Midbrain (tissue), 1 donor: ENCODE measurements around the gene NOTCH1.
A peak's percentile ranks its signal among the peaks of the same experiment; 100 is the strongest.

ENCODE experiments used
- DNase-seq: peaks from one replicate; lab custom pipeline; 2025; lab: John Stamatoyannopoulos, UW

NOTCH1 gene

DNA sequence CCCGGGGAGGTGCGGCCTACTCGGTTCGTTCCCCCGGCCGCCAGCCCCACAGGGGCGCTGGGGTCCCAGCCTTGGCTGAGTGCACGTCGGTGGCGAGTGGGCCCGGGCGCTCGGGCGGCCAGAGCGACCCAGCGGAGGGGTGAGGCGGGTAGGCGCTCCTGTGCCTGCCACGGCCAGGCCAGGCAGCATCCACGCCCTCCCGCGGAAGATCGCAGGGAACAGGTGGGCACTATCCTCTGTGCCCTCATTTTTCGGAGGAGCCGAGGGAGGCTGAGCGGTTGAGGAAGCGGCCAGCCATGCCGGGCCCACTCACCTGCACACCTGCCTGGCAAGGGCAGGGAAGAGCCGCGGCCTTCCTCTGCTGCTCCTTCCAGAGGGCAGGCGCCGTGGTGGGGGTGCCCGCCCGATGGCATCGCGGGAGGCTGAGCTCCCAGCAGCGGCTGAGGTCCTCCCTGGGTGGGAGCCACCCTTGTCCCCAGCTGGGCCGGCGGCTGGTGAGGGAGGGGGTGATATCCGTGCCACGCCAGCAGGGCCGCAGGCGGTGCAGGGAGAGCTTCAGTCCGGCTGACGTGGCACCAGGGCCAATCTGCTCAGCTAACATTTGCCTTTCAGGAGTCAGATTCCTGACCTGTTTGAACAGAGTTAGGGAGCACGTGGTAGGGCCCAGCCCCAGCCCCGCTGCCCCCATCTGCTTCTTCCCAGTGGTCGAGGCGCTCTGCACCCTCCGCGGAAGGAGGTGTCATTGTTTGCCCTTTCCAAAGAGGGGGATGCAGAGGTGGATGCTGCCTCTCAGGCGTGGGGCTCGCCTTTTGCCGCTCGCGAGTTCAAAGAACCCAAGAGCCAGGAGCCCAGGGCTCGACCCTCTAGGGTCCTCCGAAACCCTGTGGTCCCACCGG lies 61.4 kb downstream of the NOTCH1 start:
- no peak for DNase-seq

DNA sequence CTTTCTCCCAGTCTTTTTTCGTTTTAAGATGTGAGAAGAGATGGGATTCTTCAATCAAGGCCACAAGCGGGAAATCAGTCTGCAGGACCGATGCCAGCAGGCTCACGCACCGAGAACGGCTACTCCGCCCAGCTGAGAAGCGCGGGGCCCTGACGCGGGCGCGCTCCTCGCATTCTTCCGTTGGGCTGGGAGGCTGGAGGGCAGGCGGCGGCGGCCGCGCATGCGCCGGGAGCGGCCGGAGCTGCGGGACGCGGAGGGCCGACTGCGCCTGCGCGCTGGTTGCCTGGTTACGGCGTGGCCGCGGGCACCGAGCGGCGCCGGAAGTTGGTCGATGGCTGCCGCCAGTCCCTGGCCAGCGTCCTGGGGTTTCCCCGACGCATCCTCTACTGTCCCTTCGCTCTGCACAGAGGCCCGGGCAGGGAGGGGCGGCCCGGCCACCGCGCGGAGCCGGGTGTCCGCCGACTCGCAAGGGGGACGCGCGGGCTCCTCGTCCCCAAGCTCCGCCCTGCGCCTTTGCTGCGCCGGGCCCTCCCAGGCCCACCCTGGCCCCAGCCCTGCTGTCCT lies 62.2 kb downstream of the NOTCH1 start:
- peak; percentile 91 for DNase-seq

DNA sequence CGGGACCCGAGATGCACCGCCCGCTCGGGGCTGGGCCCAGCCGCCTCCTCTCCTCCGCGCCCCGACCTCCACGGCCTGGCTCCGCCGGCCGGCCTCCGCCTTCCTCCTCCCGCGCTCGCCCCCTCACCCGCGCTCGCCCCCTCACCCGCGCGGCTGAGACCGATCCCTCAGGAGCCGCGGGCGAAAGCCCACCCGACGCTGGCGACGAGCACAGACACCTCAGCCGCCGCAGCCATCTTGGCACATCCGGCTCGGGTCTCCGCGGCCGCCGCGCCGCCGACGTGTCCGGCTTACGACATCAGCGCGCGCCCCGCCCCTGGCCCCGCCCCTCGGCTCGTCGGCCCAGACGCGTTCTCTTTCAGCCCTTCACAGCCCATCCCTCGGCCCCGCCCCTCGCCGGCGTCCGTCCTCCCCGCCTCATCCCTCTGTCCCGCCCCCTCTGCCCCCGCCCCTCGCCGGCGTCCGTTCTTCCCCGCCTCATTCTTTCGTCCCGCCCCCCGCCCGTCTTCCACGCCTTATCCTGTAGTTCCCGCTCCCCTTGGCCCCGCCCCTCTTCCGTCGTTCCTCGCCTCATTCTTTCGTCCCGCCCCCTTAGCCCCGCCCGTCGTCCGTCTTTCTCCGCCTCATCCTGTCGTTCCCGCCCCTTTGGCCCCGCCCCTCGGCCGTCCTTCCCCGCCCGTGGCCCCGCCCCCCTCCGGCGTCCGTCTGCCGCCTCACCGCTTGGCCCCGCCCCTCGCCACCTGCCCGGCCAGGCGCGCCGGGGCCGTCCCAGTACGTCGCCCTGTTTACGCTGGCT lies 62.9 kb downstream of the NOTCH1 start, which contains the start of gene SEC16A:
TSS of gene SEC16A (minus strand) at position 248 of the 796 bp plus-strand sequence. CDS start 5,425 bp downstream, outside the sequence.
- peak; percentile 98 for DNase-seq

DNA sequence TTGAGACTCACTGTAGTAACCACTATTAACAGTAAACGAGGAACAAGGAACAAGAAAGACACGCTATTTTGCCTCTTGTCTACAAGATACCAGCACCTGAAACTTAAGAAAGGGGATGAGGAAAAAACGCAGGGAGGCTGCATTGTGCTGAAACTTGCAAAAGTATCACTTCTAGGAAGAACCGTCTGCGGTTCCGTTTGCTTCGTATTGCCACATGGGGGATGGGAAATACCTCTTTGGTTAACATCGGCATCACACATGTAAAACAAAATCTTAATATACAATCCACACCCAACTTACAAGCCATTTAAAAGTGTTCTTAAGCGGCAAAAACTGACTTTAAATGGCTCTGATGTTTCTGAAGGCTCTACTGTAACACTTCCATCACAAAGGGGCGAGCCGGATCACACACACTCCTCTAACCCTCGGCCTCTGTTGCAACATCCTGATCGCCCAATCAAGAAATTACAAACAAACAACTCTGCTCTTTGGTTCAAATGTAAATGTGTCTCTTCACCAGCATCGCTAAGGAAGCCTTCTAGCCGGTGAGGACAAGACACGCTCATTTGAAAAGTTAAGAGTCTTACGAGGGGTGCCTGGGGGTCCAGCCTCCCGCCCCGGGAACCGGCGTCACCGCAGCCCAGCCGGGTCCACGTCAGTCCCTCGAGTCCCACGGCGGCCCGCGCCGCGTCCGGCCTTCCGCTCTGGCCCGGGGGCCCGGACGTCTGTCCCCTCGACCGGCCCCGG lies 63.6 kb downstream of the NOTCH1 start:
- peak; percentile 25 for DNase-seq

DNA sequence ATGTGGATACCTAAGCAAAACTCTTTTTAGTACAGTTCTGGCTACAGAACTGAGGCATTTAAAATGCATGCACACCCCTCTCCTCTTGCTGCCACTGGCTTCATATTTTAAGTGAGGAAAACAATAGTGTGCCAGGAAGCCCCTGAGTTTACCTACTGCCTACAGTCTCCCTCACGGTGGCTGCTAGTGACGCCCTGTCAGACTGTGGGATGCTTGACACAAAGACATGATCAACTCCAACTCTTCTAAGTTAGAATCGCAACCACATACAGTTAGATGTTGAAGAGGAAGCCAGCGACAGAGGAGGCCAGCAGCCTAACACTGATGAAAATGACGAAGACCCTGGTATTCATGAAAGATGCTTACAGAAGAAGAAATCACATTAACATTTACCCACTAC lies 64.3 kb downstream of the NOTCH1 start:
- no peak for DNase-seq

DNA sequence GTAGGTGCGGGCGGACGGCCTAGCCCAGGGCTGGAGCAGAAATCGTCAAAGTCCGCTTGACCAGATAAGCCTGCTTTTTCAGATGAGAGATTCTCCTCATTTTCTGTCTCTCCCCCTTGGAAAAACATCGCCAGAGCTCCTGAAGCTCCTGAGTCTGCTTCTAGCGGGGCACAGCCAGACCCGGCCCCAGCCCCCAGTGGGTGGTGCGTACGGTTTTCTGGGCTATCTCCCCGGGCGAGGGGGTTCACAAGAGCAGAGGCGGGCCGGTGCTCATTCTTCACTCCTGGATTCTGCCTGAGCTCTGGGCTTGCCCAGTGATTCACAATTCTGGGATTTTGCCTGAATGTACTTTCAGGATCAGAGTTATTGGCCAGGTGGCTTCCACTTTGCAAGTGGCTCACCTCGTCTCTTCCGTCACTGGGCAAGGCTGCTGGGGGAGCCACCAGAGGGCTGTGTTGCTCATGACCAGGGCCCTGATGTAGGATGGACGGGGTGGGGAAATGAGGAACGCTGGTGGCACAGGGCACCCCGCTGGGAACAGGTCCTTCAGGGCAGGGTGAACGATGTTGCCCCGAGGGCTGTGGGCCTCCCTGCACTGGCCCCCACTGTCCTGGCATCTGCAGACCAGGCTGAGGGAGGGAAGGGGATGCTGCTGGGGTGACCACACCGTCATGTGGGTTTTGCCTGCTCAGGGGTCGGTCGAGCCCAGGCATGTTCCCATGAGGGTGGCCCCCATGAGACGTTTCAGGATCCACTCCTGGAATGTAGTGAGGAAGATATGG lies 69.3 kb downstream of the NOTCH1 start:
- no peak for DNase-seq

DNA sequence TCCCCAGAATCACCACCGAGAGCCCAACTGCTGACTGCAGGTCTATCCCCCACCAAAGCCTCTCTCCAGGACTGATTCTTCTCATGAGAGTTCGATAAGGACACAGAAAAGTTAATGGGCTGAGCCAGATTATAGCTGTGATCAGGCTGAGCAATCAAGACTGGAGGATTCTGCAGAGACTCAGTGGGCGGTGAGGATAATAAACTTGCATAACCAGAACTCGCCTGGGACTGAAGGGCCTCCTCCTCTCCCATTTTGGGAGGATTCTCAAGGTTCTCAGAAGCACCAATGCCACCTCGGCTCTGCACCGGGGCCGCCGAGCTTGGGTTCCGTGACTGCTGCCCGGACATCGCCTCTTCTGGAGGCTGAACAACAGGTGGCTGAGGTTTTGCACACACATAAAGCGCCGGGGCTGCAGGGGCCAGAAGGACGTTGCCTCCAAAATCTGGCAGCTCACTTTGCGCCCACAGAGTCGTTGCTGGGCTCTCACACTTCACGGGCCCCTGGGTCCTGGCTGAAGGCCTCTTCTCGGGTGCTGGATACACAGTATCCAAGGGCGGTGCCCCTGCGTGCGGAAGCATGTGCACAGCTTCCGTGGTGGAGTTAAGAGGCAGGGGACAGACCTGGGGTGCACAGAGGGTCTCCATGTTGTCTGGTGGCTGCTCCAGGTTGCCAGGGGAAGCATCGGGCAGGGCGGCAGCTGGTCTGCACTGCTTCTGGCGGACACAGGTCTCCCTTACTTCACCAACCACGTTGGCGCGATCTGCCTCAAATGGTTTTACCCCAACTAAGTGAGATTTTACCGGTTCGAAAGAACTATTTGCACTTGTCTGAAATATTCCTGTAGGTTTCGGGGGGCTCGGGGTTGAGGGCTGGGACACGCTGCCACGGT lies 70.6 kb downstream of the NOTCH1 start:
- no peak for DNase-seq

DNA sequence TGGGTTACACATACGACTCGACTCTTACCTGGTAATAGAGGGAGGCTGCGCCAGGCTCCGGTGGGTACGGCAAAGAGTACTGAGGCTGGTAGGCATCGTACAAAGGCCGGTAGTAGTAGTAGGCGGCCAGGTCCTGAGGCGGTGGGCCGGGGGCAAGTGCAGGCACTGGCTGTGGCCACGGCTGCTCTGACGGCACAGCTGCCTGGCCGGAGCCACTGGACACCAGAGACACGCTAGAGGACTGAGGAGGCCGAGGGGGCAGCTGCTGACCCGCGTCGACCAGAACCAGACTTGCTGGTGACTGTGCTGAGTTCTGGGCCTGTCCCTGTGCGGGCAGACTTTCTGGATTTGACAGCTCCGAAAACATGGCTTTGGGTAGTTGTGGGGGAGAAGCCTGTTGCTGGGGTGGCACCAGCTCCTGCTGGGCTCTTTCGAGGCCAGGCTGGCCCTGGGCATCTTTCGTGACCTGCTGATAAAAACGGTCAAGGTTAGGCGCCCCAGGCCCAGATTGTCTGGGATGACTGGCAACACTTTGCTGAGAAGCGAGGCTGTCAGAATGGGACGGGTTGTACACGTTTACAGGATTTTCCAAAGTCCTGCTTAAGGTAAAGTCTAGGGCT lies 71.7 kb downstream of the NOTCH1 start:
- no peak for DNase-seq

DNA sequence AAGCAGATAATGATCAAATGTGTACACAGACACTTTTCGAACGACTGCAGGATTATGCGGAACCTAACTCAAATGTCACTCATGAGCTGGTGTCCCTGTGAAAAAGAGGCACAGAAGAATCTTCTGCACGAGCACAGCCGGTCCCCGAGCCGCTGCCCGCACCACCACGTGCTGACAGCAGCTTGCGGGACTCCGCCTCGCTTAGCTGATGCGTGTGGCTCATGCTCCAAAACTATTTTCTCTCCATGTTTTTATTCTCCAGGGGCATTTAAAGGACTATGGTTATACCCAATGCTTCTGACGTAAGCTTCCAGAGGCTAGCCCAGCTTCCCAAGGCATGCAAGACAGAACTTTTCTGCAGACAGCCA lies 72.5 kb downstream of the NOTCH1 start:
- no peak for DNase-seq

DNA sequence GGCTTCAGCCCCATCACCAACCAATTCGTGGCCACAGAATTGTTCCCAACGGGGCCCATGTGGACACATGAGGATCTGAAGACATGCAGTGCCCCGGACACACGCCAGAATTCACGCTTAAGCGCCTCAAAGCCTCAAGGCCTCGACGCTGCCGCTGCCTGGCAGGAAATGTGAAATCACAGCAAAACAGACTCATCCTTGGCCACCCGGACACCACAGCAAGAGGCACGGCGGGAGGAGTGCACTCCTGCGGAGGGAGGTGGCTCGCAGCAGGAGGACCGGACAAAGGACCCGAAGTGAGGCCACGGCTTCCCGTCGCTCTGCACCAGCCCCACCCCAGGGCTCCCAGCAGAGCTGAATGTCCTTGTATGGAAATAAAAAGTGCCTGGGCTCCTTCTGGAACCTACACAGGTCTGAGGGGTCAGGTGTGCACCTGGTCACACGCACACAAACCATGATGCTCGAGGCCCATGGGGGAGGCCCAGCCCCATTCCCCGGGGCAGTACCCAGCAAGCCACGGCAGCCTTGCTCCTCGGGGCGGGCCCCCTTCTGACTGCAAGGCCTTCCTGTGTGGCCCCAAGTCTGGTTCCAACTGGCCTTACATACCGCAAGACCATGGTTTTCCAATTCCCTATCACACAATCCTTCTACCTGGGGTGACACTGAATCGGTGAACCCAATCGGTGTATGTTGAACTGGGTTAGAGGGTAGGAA lies 73.1 kb downstream of the NOTCH1 start:
- no peak for DNase-seq

DNA sequence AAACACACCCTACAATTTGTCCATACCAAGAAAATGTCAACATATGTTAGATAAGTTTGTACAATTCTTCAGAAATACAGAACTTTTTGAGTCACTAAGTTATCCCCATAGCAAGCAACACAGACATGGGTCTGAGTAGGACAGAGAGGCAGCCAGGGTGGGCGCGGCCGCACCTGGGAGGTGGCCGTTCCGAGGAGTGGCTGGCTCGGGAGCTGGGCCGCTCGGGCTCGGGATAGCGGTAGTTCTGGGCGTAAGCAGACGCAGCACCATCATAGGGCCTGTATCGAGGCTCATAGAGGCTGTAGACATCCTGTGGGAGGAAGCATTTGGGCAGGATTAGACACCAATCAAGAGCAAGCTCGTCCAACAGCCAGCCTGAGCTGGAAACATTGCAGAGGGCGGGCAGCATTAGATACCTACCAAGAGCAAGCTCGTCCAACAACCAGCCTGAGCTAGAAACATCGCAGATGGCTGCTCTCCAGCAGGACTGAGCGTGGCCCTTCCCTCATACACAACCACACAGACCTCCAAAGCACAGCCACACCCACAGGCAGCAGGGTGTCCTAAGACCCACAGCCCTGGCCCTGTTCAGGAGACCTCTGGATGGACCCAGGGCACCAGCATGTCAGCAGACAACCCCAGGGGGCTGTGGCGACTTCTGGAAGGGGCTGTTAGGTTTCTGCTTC lies 73.9 kb downstream of the NOTCH1 start:
- DNase-seq = no peak

DNA sequence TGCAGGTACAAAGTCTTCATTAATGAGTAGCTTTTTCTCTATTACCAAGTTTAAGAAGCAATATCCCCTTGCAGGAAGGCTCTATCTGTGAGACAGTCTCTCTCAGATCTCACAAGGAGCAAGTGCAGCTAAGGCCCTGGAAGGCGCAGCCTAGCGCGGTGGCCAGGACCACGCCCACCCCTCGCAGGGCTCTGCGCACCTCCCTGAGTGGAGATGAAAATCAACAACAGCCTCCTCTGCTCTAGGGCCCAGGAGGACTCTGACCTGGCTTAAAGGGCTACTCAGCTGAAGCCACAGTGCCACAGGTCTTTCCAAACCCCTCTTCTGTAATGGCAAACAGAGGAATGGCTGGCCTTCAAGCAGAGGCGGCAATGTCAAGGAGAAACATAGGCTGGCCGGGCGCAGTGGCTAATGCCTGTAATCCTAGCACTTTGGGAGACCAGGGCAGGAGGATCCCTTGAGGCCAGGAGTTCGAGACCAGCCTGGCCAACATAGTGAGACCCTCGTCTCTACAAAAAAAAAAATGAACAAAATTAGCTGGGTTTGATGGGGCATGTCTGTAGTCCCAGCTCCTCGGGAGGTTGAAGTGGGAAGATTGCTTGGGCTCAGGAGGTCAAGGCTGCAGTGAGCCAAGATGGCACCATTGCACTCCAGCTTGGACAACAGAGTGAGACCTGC lies 74.9 kb downstream of the NOTCH1 start:
- no peak for DNase-seq

DNA sequence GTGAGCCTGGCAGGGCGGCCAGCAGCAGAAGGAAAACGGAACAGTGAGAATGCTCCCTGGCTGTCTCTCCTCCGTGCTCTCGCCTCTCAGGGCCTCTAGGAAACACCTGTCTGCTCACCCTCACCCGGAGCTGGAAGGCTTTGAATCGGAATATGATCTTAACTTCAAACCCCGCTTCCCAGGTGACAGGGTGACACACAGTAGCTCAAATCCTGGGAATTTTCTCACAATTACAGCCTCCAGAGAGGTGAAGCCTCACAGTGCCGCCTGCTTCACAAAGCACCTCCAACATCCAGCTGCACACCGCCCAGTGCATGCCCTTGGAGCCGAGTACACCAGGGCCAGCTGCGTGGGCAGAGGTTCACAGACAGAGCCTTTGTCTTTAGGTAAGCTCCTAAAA lies 75.5 kb downstream of the NOTCH1 start:
- no peak for DNase-seq

DNA sequence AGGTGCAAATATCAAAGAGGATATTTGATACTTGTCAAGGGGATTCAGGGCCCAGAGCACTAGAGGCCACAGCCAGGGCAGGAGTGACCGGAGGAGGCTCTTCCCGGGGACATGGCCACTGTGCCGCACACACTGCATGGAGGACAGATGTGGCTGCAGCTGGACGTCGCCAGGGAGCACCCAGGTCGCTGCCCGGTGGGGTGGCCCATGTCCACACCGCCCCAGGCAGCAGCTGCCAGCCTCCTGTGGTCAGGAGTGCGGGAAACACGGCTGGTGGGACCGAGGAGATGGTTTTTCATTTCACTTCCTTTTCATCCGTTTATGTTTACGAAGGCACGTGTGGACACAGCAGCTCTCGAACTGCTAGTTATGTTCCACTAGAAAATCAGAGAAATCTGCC lies 78.1 kb downstream of the NOTCH1 start:
- DNase-seq = no peak

DNA sequence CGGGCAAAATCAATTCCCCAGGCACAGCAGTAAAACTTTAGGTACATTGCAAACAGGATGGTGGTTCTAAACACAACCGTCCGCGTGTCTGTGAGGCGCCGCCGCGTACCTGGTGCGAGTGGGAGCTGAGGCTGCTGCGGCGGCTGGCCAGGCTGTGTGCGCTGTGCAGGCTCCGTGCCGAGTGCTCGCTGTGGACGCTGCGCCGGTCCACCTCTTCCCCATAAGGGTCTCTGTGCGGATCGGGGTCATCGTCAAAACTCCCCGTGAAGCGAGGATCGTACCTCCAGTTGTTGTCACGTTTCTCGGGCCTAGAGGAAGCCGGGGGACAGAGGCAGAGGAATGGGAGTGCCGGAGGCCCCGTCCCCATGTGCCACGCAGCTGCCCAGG lies 79.7 kb downstream of the NOTCH1 start:
- no peak for DNase-seq

DNA sequence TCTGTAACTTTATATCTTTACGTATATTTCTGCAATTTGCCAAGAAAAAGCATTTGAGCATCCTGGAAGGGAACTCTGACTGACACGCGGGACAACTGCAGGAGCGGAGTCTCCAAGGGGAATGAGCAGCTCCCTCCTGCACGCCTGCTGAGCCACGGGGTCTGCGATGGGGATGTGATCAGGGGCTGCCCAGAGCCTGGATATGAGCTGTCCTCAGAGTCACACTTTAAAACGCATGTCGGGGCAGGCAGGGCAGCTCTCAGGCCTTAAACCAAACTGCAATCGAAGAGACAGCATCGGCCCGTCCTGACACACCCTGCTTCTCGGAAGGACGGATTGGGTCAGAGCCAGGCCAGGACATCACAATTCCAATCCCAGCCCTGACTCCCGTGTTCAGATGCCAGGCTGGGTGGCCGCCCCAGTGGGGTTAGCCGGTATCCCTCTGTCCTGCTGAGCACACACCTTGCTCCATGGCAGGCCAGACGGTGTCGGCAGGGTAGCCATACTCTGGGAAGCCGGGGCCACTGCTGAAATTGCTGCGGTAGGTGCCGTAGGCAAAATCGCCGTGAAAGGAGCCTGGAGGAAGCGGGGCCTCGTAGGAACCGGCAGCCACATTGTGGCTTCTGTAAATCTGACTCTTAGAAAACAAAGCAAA lies 80.2 kb downstream of the NOTCH1 start:
- DNase-seq = no peak

DNA sequence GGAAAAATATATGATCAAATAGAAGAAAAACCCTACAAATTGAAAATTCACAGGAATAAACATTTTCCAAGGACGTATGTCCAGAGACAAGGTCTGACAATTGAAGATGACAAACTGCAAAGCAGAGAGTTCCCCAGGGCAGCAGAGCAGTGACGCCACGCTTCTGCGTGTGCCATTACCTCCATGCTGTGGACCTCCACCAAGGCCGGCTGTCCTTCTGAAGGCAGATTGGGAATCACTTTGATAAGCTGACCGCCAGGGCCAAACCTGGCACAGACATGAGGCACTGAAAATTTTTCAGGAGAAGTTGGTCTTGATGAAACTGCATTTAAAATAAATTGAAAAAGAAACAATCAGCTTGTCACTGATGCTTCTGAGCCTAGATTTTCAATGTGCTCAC lies 81.6 kb downstream of the NOTCH1 start:
- no peak for DNase-seq
